Thoracic aorta (tissue), 2 donors: ENCODE measurements around the gene LRCH1. TPM values are rescaled to one million over a fixed set of nuclear protein-coding genes. Genes with fewer than 3 reads are reported as not detected.
A peak's percentile ranks its signal among the peaks of the same experiment; 100 is the strongest.

Experiments used
- ATAC-seq: fragments of 150-250 bp; one replicate; pipeline ENCODE4 v1.8.0; 2017; ENCODE audit warnings: low read depth; ENCODE audit not compliant: insufficient number of reproducible peaks, low FRiP score
- DNase-seq: peaks from one replicate; pipeline ENCODE4 v3.0.0-alpha.2; 2020; ENCODE audit warnings: low spot score
- H3K27ac ChIP-seq, 2 donors: fragments of 200-600 bp; sonication (generic); 1 replicate in 1 of 2; 2 replicates in 1 of 2; pipeline ENCODE4 v1.5.1; 2016; ENCODE audit warnings: mild to moderate bottlenecking in 2 of 2, moderate library complexity in 2 of 2
- H3K27me3 ChIP-seq: fragments of 200-600 bp; sonication (generic); replicated peaks from 2 replicates; pipeline ENCODE4 v1.6.0; 2016; ENCODE audit warnings: mild to moderate bottlenecking; ENCODE audit not compliant: insufficient read depth
- H3K36me3 ChIP-seq: fragments of 200-600 bp; sonication (generic); one replicate; pipeline ENCODE4 v1.5.1; 2016
- H3K4me1 ChIP-seq, 2 donors: fragments of 200-600 bp; sonication (generic); 1 replicate in 1 of 2; 2 replicates in 1 of 2; pipeline versions ENCODE4 v1.5.1 to v1.6.0; 2016; ENCODE audit warnings: low read depth in 2 of 2, mild to moderate bottlenecking in 1 of 2; ENCODE audit not compliant: control insufficient read depth in 1 of 2
- H3K4me3 ChIP-seq: fragments of 200-600 bp; sonication (generic); 2 replicates; pipeline ENCODE4 v1.5.1; 2016; ENCODE audit warnings: mild to moderate bottlenecking
- H3K9me3 ChIP-seq: fragments of 200-600 bp; sonication (generic); 2 replicates; pipeline ENCODE4 v1.5.1; 2016
- total RNA-seq, 2 donors: library from RNA; depleted of rRNA; stranded (reverse); fragments of >200 nt; gene quantifications; one replicate each; pipeline versions ENCODE4 v1.1.0 to v1.2.3, GENCODE V29; 2016
- TF ChIP-seq, protein P1 (sequence below): fragments of 200-600 bp; sonication (generic); IDR thresholded peaks from one replicate; pipeline ENCODE4 v1.5.1; 2019; ENCODE audit warnings: antibody characterized with exemption

LRCH1 gene
- total RNA-seq, 2 donors from 2014 or later: 29.4 to 38.9 TPM

DNA sequence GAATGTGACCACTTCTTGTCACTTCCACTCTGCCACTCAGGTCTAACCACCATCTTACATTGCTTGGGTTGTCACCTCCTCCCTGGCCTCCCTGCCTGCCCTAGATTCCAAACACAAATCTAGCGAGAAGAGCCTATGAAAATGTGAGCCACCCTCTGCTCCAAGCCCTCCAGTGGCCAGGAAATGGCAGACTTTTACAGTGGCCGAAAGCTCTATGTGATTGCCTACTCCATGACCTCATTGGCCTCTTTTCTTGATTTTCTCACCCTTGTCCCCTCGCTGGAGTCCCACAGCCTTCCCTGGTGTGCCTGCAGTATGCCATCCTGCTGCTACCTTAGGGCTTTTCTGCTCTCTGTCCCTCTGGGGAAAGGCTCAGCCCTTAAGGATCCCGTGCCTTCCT lies 84.2 kb downstream of the LRCH1 start:
- TF ChIP-seq, protein P1, sequence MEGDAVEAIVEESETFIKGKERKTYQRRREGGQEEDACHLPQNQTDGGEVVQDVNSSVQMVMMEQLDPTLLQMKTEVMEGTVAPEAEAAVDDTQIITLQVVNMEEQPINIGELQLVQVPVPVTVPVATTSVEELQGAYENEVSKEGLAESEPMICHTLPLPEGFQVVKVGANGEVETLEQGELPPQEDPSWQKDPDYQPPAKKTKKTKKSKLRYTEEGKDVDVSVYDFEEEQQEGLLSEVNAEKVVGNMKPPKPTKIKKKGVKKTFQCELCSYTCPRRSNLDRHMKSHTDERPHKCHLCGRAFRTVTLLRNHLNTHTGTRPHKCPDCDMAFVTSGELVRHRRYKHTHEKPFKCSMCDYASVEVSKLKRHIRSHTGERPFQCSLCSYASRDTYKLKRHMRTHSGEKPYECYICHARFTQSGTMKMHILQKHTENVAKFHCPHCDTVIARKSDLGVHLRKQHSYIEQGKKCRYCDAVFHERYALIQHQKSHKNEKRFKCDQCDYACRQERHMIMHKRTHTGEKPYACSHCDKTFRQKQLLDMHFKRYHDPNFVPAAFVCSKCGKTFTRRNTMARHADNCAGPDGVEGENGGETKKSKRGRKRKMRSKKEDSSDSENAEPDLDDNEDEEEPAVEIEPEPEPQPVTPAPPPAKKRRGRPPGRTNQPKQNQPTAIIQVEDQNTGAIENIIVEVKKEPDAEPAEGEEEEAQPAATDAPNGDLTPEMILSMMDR: no peak
- no peaks in the 10 kb centered on the region for H3K27me3 ChIP-seq
- peaks cover 43 to 65% of the 10 kb centered on the region in 2 donors for H3K4me1 ChIP-seq
- no peak overlapping the region for H3K4me3 ChIP-seq
- no peaks in the 10 kb centered on the region for H3K36me3 ChIP-seq
- no peak for DNase-seq
- no peak overlapping the region for H3K27ac ChIP-seq
- ATAC-seq: no peak
- H3K9me3 ChIP-seq: no peaks in the 10 kb centered on the region

DNA sequence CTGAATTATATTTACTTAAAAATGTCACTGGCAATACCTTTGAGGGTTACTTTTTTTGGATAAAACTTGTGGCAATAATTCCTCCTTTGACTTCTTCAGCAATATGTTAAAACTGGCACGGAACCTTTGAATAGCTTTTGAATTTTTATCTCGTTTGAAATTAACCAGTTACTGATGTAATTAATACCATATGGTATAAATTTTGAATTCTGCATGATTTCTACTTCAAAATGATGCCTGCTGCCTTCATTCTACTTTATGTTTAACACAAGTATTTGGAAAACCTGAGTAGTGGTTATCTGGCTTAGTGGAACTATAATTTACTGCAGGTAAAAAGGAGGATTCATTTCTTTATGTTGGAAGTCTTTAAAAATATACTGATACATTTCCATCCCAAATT lies 85.3 kb downstream of the LRCH1 start:
- Histone ChIP-seq H3K27me3 (no peaks in the 10 kb centered on the region), H3K4me1 (peaks cover 38 to 71% of the 10 kb centered on the region in 2 donors), H3K27ac (no peak overlapping the region), H3K4me3 (no peak overlapping the region), H3K9me3 (no peaks in the 10 kb centered on the region), H3K36me3 (no peaks in the 10 kb centered on the region)
- ATAC-seq (no peak), DNase-seq (no peak)
- TF ChIP-seq, protein P1: no peak

DNA sequence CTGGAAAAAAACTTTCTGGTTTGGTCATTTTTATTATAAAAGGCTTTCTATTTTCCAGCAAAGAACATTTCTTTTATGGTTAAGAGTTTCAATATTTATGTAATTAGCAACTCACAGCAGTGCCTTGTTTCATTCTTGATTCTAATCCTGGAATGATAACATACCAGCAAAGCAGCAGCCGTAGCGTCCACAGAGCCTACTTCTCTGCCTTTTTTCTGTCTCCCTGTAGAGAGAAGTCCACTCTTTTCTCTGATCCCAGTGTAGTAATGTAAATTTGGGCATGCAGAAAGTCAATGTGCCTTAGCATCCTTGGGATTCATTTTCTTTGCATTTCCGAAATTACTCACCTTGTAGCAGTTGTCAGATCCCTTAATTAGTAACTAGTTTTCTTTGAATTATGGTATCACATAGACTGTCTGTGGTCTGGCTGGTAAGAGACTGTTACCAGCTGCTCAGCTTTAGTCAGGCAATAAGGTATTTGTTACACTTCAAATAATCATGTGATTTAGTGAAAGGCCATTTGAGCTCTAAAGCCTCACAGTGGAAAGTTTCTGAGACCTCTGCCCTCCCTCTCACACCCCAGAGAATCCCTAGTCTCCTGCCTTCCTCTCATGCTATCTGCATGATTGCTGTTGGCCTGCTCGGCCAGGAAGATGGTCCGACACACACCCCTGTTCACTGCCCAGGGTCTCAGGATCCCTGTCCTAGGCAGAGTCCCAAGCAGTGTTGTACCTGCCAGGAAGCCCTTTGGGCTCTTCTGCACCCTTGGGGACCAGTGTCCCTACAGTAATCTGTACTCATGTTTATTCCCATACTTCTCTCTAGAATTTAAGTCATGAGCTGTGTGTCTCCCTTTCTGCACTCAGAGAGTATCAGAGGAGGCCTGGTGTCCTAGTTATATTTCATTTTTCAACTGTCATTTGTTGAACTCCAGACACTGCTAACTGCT lies 86.3 kb downstream of the LRCH1 start:
- H3K4me1 ChIP-seq: peaks cover 34 to 73% of the 10 kb centered on the region in 2 donors
- TF ChIP-seq, protein P1: no peak
- peak overlapping the region; percentile 14 for H3K4me3 ChIP-seq
- H3K9me3 ChIP-seq: no peaks in the 10 kb centered on the region
- DNase-seq (no peak), ATAC-seq (no peak)
- peak overlapping the region; percentile 4 to 68 for H3K27ac ChIP-seq
- H3K27me3 ChIP-seq: no peaks in the 10 kb centered on the region
- H3K36me3 ChIP-seq: no peaks in the 10 kb centered on the region

DNA sequence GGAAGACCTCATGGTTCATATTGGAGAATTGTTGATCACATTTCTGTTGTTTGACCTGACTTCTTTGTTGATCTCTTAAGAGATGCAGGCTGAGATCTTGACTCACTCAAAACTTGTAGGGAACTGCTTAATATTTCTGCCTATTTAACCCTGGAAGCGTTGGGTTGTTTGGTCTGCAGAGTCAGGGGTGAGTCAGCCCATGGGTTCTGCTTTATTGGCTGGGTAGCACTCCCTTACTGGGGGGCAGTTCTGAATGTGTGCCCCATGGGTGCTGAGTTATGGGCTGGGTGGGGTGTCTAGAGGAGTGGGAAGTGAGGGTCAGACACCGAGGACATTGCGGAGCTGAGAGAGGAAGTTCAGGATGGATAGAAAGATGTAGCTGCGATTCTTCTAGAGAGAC lies 87.9 kb downstream of the LRCH1 start:
- no peaks in the 10 kb centered on the region for H3K9me3 ChIP-seq
- H3K36me3 ChIP-seq: no peaks in the 10 kb centered on the region
- ATAC-seq: no peak
- no peaks in the 10 kb centered on the region for H3K27me3 ChIP-seq
- TF ChIP-seq, protein P1: no peak
- peaks cover 34 to 89% of the 10 kb centered on the region in 2 donors for H3K4me1 ChIP-seq
- DNase-seq: no peak
- H3K27ac ChIP-seq: peak overlapping the region; percentile 45 to 68
- H3K4me3 ChIP-seq: peak overlapping the region; percentile 59

DNA sequence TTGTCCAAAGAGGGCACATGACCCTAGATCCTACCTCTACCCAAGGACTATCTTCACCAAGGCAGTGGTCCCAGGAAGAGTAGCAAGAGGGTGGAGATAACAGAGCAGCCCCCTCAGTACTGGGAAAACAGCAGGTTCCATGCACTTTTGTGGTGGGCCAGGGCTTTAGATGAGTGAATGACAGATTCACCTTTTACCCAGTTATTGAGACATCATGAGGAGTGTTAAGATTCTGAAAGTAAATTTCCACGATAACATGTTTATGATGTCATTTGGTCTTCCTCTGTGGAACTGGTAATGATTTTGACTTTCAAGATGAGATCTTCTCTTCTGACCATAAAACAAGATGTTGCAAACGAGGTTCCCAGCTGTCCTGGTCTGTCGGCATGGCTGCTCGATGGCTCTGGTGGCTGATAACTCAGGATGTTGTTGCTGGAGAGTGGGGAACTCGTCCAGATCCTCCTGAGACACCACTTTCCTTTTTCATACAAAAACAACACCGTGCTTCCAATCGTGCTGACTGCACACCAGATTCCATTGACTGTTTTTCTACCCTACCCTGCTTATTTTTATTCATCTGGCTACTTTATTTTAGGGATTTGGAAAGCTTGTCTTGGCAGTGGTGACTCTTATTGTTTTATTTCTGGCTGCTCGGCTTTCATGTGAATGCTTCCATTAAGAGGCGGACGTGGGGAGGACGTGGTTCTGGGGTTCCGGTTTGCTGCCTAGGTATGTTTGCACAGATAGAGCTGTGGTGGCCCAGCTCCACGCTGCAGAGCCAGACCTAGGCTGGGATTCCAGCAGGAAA lies 88.5 kb downstream of the LRCH1 start:
- DNase-seq: no peak
- TF ChIP-seq, protein P1: no peak

More for the DNA sequence above, 88.5 kb downstream of the LRCH1 start:
- H3K27ac ChIP-seq: peak overlapping the region; percentile 45 to 68
- H3K9me3 ChIP-seq: no peaks in the 10 kb centered on the region
- H3K36me3 ChIP-seq: no peaks in the 10 kb centered on the region
- no peak for ATAC-seq
- peaks cover 34 to 88% of the 10 kb centered on the region in 2 donors for H3K4me1 ChIP-seq
- H3K27me3 ChIP-seq: no peaks in the 10 kb centered on the region
- peak overlapping the region; percentile 59 for H3K4me3 ChIP-seq
